ENCODE measurements around the gene TPCN1. TPM values are rescaled to one million over a fixed set of nuclear protein-coding genes. Genes with fewer than 3 reads are reported as not detected.

TPCN1 gene
- total RNA-seq, 1 donor from 2014 or later: 56.3 TPM

DNA sequence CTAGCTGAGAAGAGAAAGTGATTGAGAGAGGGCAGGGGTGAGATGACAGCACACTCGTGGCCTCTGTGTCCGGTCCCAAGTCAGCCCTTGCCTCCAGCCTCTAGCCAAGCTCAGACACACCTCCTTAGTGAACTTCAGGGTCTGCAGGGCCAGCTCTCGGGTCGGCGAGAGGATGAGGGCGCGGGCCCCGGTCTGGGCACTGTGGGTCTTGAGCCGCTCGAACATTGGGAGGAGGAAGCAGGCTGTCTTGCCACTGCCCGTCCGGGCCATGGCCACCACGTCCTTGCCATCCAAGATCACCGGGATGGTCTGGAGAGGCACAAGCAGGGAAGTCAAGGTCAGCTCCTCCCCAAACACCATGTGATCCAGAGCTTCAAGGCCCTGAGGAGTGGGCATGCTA is 42.2 kb upstream of the TPCN1 start:
- Histone ChIP-seq H3K36me3 (peaks cover 63 to 72% of the 10 kb centered on the region in 2 donors), H3K27ac (no peak overlapping the region), H3K4me1 (peaks cover 3 to 5% of the 10 kb centered on the region in 2 donors), H3K4me3 (no peak overlapping the region), H3K27me3 (no peaks in the 10 kb centered on the region), H3K9me3 (no peaks in the 10 kb centered on the region)
- TF ChIP-seq, protein P1, sequence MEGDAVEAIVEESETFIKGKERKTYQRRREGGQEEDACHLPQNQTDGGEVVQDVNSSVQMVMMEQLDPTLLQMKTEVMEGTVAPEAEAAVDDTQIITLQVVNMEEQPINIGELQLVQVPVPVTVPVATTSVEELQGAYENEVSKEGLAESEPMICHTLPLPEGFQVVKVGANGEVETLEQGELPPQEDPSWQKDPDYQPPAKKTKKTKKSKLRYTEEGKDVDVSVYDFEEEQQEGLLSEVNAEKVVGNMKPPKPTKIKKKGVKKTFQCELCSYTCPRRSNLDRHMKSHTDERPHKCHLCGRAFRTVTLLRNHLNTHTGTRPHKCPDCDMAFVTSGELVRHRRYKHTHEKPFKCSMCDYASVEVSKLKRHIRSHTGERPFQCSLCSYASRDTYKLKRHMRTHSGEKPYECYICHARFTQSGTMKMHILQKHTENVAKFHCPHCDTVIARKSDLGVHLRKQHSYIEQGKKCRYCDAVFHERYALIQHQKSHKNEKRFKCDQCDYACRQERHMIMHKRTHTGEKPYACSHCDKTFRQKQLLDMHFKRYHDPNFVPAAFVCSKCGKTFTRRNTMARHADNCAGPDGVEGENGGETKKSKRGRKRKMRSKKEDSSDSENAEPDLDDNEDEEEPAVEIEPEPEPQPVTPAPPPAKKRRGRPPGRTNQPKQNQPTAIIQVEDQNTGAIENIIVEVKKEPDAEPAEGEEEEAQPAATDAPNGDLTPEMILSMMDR (IDR thresholded peaks at IDR 0.05): no peak
- intact Hi-C loops (cut with DNase I): no loop called here
- DNase-seq (ENCODE audit: low spot score in 2 of 2): no peak

DNA sequence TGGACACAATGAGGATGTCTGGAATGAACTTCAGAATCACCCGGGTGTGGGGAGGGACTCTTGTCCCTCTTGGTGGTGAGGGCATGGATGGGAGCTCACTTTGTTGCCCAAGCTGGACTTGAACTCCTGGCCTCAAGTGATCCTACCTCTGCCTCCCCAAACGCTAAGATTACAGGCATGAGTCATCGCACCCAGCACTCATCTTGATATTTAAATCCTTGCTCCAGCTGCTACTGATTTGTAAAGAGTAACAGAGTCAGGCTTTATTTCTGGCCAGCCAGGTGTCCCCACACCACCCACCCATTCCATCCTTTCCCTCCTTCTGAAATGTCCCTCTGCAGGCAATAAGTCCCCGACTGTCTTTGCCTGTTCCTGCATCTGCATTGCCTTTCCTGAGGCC is 40.9 kb upstream of the TPCN1 start:
- peaks cover 54 to 59% of the 10 kb centered on the region in 2 donors for H3K36me3 ChIP-seq
- TF ChIP-seq, protein P1 (IDR thresholded peaks at IDR 0.05): no peak
- intact Hi-C loops (cut with DNase I): loop anchor here (10.0 kb wide), 2 partner anchors 244 to 784 kb away; partner anchors contain the start of genes RBM19 and SDSL

DNA sequence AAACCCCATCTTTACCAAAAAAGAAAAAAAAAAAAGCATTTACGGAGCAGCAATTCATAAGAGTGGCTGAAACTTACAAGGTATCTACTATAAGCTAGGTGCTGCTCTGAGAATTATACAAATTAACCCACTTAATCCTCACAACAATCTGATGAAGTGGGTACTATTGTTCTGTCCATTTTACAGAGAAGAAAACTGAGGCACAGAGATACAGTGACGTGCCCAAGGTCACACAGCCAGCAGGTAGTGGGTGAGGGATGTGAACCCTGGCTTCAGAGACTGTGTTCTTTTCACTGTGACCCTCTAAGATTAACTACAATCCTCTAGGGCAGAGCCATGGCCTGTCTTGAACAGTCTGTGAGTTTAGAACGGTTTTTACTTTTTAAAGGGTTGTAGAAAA is 39.3 kb upstream of the TPCN1 start:
- intact Hi-C loops (cut with DNase I): loop anchor here (10.0 kb wide), 2 partner anchors 243 to 783 kb away; partner anchors contain the start of genes RBM19 and SDSL
- DNase-seq (ENCODE audit: low spot score in 2 of 2): no peak
- Histone ChIP-seq H3K4me1 (peaks cover 11 to 20% of the 10 kb centered on the region in 2 donors), H3K4me3 (no peak overlapping the region), H3K9me3 (no peaks in the 10 kb centered on the region), H3K27me3 (no peaks in the 10 kb centered on the region), H3K27ac (no peak overlapping the region), H3K36me3 (peaks cover 41 to 43% of the 10 kb centered on the region in 2 donors)
- TF ChIP-seq, protein P1 (IDR thresholded peaks at IDR 0.05): no peak

More for the DNA sequence above, 40.9 kb upstream of the TPCN1 start:
- no peak for DNase-seq (ENCODE audit: low spot score in 2 of 2)
- Histone ChIP-seq H3K4me1 (peaks cover 5 to 8% of the 10 kb centered on the region in 2 donors), H3K9me3 (no peaks in the 10 kb centered on the region), H3K27ac (no peak overlapping the region), H3K4me3 (no peak overlapping the region), H3K27me3 (no peaks in the 10 kb centered on the region)

DNA sequence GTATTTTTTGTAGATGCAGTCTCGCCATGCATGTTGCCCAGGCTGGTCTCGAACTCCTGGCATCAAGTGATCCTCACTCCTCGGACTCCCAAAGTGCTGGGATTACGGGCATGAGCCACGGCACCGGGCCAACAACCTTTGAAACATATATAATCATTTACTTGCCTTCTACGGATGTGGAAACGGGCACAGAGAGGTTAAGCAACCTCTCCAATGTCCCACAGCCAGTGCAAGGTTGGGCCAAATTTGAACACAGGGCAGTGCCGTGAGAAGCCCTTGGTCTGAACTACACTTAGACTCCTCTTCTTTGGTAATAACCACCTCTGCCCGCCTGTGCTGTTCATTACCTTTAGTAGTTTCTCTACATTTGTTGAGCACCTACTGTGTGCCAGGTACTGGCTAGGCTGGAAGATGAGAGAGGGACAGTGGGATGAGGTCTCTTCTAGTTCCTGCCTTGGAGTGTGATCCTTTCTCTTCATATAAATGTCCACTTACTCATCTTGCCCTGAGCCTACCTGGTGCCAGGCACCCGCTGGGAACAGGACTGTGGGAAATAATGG is 38.2 kb upstream of the TPCN1 start:
- peaks cover 30 to 31% of the 10 kb centered on the region in 2 donors for H3K36me3 ChIP-seq
- intact Hi-C loops (cut with DNase I): loop anchor here (10.0 kb wide), 2 partner anchors 242 to 782 kb away; partner anchors contain the start of genes RBM19 and SDSL
- TF ChIP-seq, protein P1 (IDR thresholded peaks at IDR 0.05): no peak
- H3K27ac ChIP-seq: no peak overlapping the region
- no peak for DNase-seq (ENCODE audit: low spot score in 2 of 2)
- no peak overlapping the region for H3K4me3 ChIP-seq
- no peaks in the 10 kb centered on the region for H3K9me3 ChIP-seq
- H3K4me1 ChIP-seq: peaks cover 11 to 20% of the 10 kb centered on the region in 2 donors
- H3K27me3 ChIP-seq: no peaks in the 10 kb centered on the region

DNA sequence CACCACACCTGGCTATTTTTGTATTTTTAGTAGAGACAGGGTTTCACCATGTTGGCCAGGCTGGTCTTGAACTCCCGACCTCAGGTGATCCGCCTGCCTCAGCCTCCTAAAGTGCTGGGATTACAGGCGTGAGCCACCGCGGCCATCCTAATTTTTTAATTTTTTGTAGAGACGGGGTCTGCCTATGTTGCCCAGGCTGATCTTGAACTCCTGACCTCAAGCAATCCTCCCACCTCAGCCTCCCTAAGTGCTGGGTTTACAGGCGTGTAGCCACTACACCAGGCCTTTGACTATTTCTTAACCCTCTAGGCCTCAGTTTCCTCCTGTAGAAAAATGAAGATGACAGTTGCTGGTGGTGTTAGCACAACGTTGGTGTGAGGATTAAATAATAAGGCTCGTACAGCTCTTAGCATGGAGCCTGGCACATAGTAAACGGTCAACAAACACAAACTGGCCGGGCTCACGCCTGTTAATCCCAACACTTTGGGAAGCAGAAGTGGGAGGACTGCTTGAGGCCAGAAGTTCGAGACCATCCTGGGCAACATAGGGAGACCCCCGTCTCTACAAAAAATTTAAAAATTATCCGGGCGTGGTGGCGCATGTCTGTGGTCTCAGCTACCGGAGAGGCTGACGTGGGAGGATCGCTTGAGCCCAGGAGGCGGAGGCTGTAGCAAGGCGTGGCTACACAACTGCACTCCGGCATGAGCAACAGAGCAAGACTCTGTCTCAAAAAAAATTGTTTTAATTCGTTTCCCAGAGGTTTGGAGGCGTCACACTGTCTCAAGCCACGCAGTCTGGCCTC is 37.0 kb upstream of the TPCN1 start:
- intact Hi-C loops (cut with DNase I): loop anchor here (10.0 kb wide), 2 partner anchors 241 to 781 kb away; partner anchors contain the start of genes RBM19 and SDSL
- H3K27me3 ChIP-seq: no peaks in the 10 kb centered on the region
- TF ChIP-seq, protein P1 (IDR thresholded peaks at IDR 0.05): no peak
- H3K36me3 ChIP-seq: peaks cover 18 to 23% of the 10 kb centered on the region in 2 donors
- no peaks in the 10 kb centered on the region for H3K9me3 ChIP-seq
- peaks cover 11 to 20% of the 10 kb centered on the region in 2 donors for H3K4me1 ChIP-seq
- H3K4me3 ChIP-seq: peak overlapping the region; percentile 74 to 84
- no peak for DNase-seq (ENCODE audit: low spot score in 2 of 2)
- peak overlapping the region; percentile 89 to 96 for H3K27ac ChIP-seq

Measured in ascending aorta (tissue), 2 donors.